B cell (primary cell): ENCODE data around the gene SLCO3A1. TPM values are rescaled to one million over a fixed set of nuclear protein-coding genes. Genes with fewer than 3 reads are reported as not detected.

ENCODE experiments used
- ATAC-seq: fragments of 200-7000 bp; cut with Tn5 transposase; one replicate; pipeline ENCODE4 v1.10.0; 2021; ENCODE audit warnings: low read depth, mild to moderate bottlenecking, moderate number of reproducible peaks, moderate library complexity
- CTCF ChIA-PET: fragments of 350-600 bp; sonication (Branson Sonifier 250); formaldehyde crosslinking; loops from one replicate; lab custom pipeline; 2021; ENCODE audit warnings: antibody characterized with exemption, inconsistent platforms; lab: Charles Lee
- POLR2A ChIA-PET: fragments of 350-600 bp; sonication (Branson Sonifier 250); formaldehyde crosslinking; loops from one replicate; lab custom pipeline; 2021; ENCODE audit warnings: antibody characterized with exemption; lab: Charles Lee
- DNase-seq: peaks from one replicate; pipeline ENCODE4 v3.0.0; 2013
- H2AFZ ChIP-seq: 2 replicates; pipeline ENCODE4 v1.6.1; 2012; ENCODE audit warnings: mild to moderate bottlenecking, low read depth, low read length; ENCODE audit not compliant: insufficient read depth, poor library complexity, severe bottlenecking
- H3K27ac ChIP-seq, 2 donors: 1 replicate in 1 of 2; 2 replicates in 1 of 2; pipeline ENCODE4 v1.5.1; 2012 to 2013; ENCODE audit warnings: low read length in 2 of 2, mild to moderate bottlenecking in 2 of 2, moderate library complexity in 1 of 2
- H3K27me3 ChIP-seq, 4 experiments: fragments of 200-600 bp in 1 of 4; sonication (generic) in 1 of 4; replicated peaks in 1 of 4; 1 replicate in 2 of 4; 2 replicates in 2 of 4; pipeline versions ENCODE4 v1.6.1 to v1.7.0; 2013 to 2016; ENCODE audit warnings: low read length in 3 of 4, mild to moderate bottlenecking in 2 of 4, mixed read lengths in 1 of 4, moderate library complexity in 1 of 4; ENCODE audit not compliant: insufficient read depth in 4 of 4, control insufficient read depth in 3 of 4; ENCODE audit errors: control extremely low read depth in 1 of 4
- H3K36me3 ChIP-seq, 2 experiments: replicated peaks in 1 of 2; 1 replicate in 1 of 2; 2 replicates in 1 of 2; pipeline versions ENCODE4 v1.6.1 to v1.7.1; 2013; ENCODE audit warnings: low read length in 1 of 2; ENCODE audit not compliant: insufficient read depth in 2 of 2, control insufficient read depth in 1 of 2; ENCODE audit errors: control extremely low read depth in 1 of 2, extremely low read depth in 1 of 2
- H3K4me1 ChIP-seq, 2 donors: fragments of 200-600 bp in 1 of 2; sonication (generic) in 1 of 2; 1 replicate in 1 of 2; 2 replicates in 1 of 2; pipeline versions ENCODE4 v1.5.1 to v1.6.1; 2013 to 2017; ENCODE audit warnings: low read length in 2 of 2; ENCODE audit not compliant: control insufficient read depth in 2 of 2, insufficient read depth in 2 of 2
- H3K4me2 ChIP-seq: replicated peaks from 2 replicates; pipeline ENCODE3; 2012; ENCODE audit warnings: mild to moderate bottlenecking, low read depth, low read length; ENCODE audit not compliant: poor library complexity, severe bottlenecking
- H3K4me3 ChIP-seq, 5 experiments: fragments of 200-600 bp in 1 of 5; sonication (generic) in 1 of 5; 1 replicate in 3 of 5; 2 replicates in 2 of 5; pipeline versions ENCODE4 v1.5.1 to v1.7.0; 2011 to 2016; ENCODE audit warnings: low read length in 4 of 5, mild to moderate bottlenecking in 4 of 5, low read depth in 2 of 5, control low read depth in 1 of 5, moderate library complexity in 1 of 5; ENCODE audit not compliant: insufficient read depth in 1 of 5; ENCODE audit errors: control extremely low read depth in 1 of 5, extremely low read depth in 1 of 5
- H3K79me2 ChIP-seq: fragments of 200-600 bp; sonication (generic); one replicate; pipeline ENCODE4 v1.6.0; 2016; ENCODE audit warnings: low read length; ENCODE audit not compliant: control insufficient read depth, insufficient read depth
- H3K9ac ChIP-seq: fragments of 200-600 bp; sonication (generic); 2 replicates; pipeline ENCODE4 v1.6.1; 2017; ENCODE audit warnings: mild to moderate bottlenecking, low read length, moderate library complexity
- H3K9me3 ChIP-seq, 3 donors: one replicate each; pipeline versions ENCODE4 v1.6.1 to v1.7.1; 2013; ENCODE audit warnings: low read length in 2 of 3; ENCODE audit not compliant: control insufficient read depth in 2 of 3, insufficient read depth in 1 of 3; ENCODE audit errors: control extremely low read depth in 1 of 3
- H4K20me1 ChIP-seq: 2 replicates; pipeline ENCODE4 v1.6.0; 2012; ENCODE audit warnings: mild to moderate bottlenecking, low read length; ENCODE audit not compliant: insufficient read depth, control insufficient read depth, poor library complexity, severe bottlenecking
- H3K27ac Mint-ChIP-seq: one replicate; pipeline ENCODE4 v1.8.0; 2021; ENCODE audit warnings: mixed read lengths
- H3K27me3 Mint-ChIP-seq: one replicate; pipeline ENCODE4 v1.8.0; 2021; ENCODE audit warnings: mixed read lengths
- H3K4me1 Mint-ChIP-seq: one replicate; pipeline ENCODE4 v1.8.0; 2021; ENCODE audit warnings: mixed read lengths
- H3K4me3 Mint-ChIP-seq: one replicate; pipeline ENCODE4 v1.8.0; 2021; ENCODE audit warnings: mixed read lengths
- H3K9me3 Mint-ChIP-seq: one replicate; pipeline ENCODE4 v1.8.0; 2022; ENCODE audit warnings: mixed read lengths; ENCODE audit not compliant: insufficient read depth
- CTCF ChIP-seq: fragments of 200-600 bp; IDR thresholded peaks from one replicate; pipeline ENCODE4 v1.8.0; 2022; ENCODE audit warnings: antibody characterized with exemption, mild to moderate bottlenecking
- EZH2 ChIP-seq: IDR thresholded peaks from 2 replicates; pipeline ENCODE4 v1.6.1; 2012; ENCODE audit warnings: borderline replicate concordance, low read depth, mild to moderate bottlenecking, moderate library complexity, low read length; ENCODE audit not compliant: insufficient read depth, poor library complexity, severe bottlenecking
- WGBS: methylation state at CpG from one replicate; pipeline ENCODE4 v1.1.5; 2013; ENCODE audit warnings: missing lambda C conversion rate; ENCODE audit not compliant: insufficient coverage; 5-methylcytosine and 5-hydroxymethylcytosine counted together
- intact Hi-C: fragments of 100-400 bp; cut with micrococcal nuclease; formaldehyde crosslinking; loops from one replicate; pipeline ENCODE4 v1.10.0; 2022
- polyA plus RNA-seq: library from polyadenylated mRNA; depleted of rRNA; stranded (reverse); fragments of >200 nt; gene quantifications from 2 replicates; pipeline ENCODE4 v1.2.3, GENCODE V29; 2012
- total RNA-seq, 2 donors: library from RNA; stranded (reverse); fragments of 120-200 nt in 1 of 2; gene quantifications; 1 replicate in 1 of 2; 2 replicates in 1 of 2; pipeline versions ENCODE4 v1.2.3 to v1.2.4, GENCODE V29; 2013 to 2022

The SLCO3A1 gene
- total and polyA plus RNA-seq, 2 donors (not counting 1 experiment from before 2014, with no cell fraction given): 0.99 to 2.3 TPM

GRCh38 chr15:91892436-91892835 is 38.9 kb downstream of the SLCO3A1 start:
- intact Hi-C loops: no loop called here
- Mint-ChIP-seq H3K27ac (no peak overlapping the region), H3K4me1 (no peaks in the 10 kb centered on the region), H3K9me3 (peaks cover 8% of the 10 kb centered on the region), H3K4me3 (no peak overlapping the region), H3K27me3 (no peaks in the 10 kb centered on the region)
- POLR2A ChIA-PET: no interaction called here
- Histone ChIP-seq H3K36me3 (peaks cover 0 to 1% of the 10 kb centered on the region in 2 experiments), H2AFZ (no peak overlapping the region), H3K79me2 (no peaks in the 10 kb centered on the region), H3K4me3 (no peak overlapping the region), H3K9me3 (peaks cover 2 to 8% (median 8%) of the 10 kb centered on the region in 3 donors), H3K27me3 (no peaks in the 10 kb centered on the region), H3K4me1 (no peaks in the 10 kb centered on the region), H3K27ac (no peak overlapping the region), H3K9ac (no peak overlapping the region), H4K20me1 (no peaks in the 10 kb centered on the region), H3K4me2 (no peak overlapping the region)
- no peak for TF ChIP-seq CTCF
- no peak for TF ChIP-seq EZH2
- no peak for ATAC-seq
- CTCF ChIA-PET: no interaction called here
- no peak for DNase-seq
- WGBS: 78% methylated on average over 3 of the region's 5 CpGs

GRCh38 chr15:91894606-91895005 is 41.1 kb downstream of the SLCO3A1 start:
- no peak overlapping the region for H3K27ac Mint-ChIP-seq
- no peak overlapping the region for H3K27ac ChIP-seq
- ATAC-seq: no peak
- no peak overlapping the region for H2AFZ ChIP-seq
- H3K9ac ChIP-seq: no peak overlapping the region
- TF ChIP-seq CTCF: no peak
- H3K4me3 Mint-ChIP-seq: no peak overlapping the region
- H3K4me1 ChIP-seq: no peaks in the 10 kb centered on the region
- no peaks in the 10 kb centered on the region for H3K4me1 Mint-ChIP-seq
- 96% methylated on average over 5 of the region's 5 CpGs for WGBS
- no peak overlapping the region for H3K4me2 ChIP-seq
- ChIA-PET CTCF (no interaction called here), POLR2A (no interaction called here)
- intact Hi-C loops: no loop called here
- H3K9me3 Mint-ChIP-seq: peaks cover 8% of the 10 kb centered on the region
- no peaks in the 10 kb centered on the region for H3K79me2 ChIP-seq
- no peaks in the 10 kb centered on the region for H3K27me3 Mint-ChIP-seq
- DNase-seq: no peak
- no peaks in the 10 kb centered on the region for H3K27me3 ChIP-seq
- H3K36me3 ChIP-seq: no peaks in the 10 kb centered on the region
- H4K20me1 ChIP-seq: no peaks in the 10 kb centered on the region
- peaks cover 2 to 8% (median 8%) of the 10 kb centered on the region in 3 donors for H3K9me3 ChIP-seq
- H3K4me3 ChIP-seq: no peak overlapping the region
